ENCODE measurements around the gene CDH12.

DNA sequence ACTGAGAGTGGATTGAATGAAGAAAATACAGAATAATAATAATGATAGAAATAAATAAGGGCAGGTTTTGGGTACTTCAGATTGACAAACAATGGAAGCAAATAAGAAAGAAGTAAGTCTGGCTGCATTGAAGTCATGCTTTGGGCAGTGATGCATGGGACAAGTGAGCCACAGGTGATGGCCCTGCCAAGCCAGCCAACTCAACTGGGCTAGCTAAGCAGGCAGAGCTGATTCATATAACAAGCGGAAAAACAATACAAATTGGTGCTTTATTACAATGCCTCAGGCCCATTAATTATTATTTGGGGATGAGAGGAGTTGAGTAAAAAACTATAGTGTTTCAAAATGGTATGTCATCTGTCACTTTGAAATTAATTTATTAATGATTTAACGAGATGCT, 502.0 kb downstream of the CDH12 start:
- no peak for TF ChIP-seq POLR2A (IDR thresholded peaks at IDR 0.05)
- TF ChIP-seq POLR2AphosphoS5 (IDR thresholded peaks at IDR 0.05), result no peak
- no peak for TF ChIP-seq CTCF (IDR thresholded peaks at IDR 0.05)

All from suprapubic skin (tissue), 4 donors.